PC-3 (cell line): ENCODE results near the gene COQ10A.

Experiments used
- CTCF ChIP-seq: fragments of 300-600 bp; sonication (generic); conservative IDR thresholded peaks from 2 replicates; pipeline ENCODE4 v1.5.1; 2017; ENCODE audit warnings: antibody characterized with exemption, low read depth, mild to moderate bottlenecking, low read length
- EZH2 ChIP-seq: fragments of 300-600 bp; sonication (generic); IDR thresholded peaks from one replicate; pipeline ENCODE4 v1.6.1; 2017; ENCODE audit warnings: antibody characterized with exemption, mild to moderate bottlenecking, low read length; ENCODE audit not compliant: unreplicated experiment

GRCh38 chr12:56315249-56315621, 48.5 kb downstream of the COQ10A start:
- TF ChIP-seq CTCF = no peak
- TF ChIP-seq EZH2 = no peak
